Mucosa of descending colon (tissue), 3 donors: Measurements from ENCODE around the gene TOR4A. TPM values are rescaled to one million over a fixed set of nuclear protein-coding genes. Genes with fewer than 3 reads are reported as not detected.

Experiments
- ATAC-seq: fragments of 200-7000 bp; cut with Tn5 transposase; one replicate; pipeline ENCODE4 v1.9.1; 2020; ENCODE audit warnings: mild to moderate bottlenecking, moderate library complexity
- DNase-seq, 3 donors: peaks; one replicate each; pipeline ENCODE4 v3.0.0-alpha.2; 2020
- H3K36me3 ChIP-seq: fragments of 200-600 bp; one replicate; pipeline ENCODE4 v1.8.0; 2021; ENCODE audit warnings: low read depth, mild to moderate bottlenecking
- H3K4me1 ChIP-seq: fragments of 200-600 bp; one replicate; pipeline ENCODE4 v1.8.0; 2021; ENCODE audit warnings: low read depth, mild to moderate bottlenecking
- H3K4me3 ChIP-seq: fragments of 200-600 bp; one replicate; pipeline ENCODE4 v1.8.0; 2021; ENCODE audit warnings: mild to moderate bottlenecking
- H3K9me3 ChIP-seq: fragments of 200-600 bp; one replicate; pipeline ENCODE4 v1.8.0; 2021; ENCODE audit warnings: mild to moderate bottlenecking
- intact Hi-C, 2 donors: fragments of 100-400 bp; cut with DNase I in 1 of 2; cut with micrococcal nuclease in 1 of 2; formaldehyde crosslinking; loops; one replicate each; pipeline versions ENCODE4 v1.11.0 to v1.11.1; 2022; cut with DNase I, micrococcal nuclease
- total RNA-seq, 3 donors: library from RNA; stranded (reverse); fragmentation: NEBNext Ultra II Directional in 2 of 3; extraction: Animal tissue kit (Norgen Biotek cat#: 25700) in 2 of 3; gene quantifications; one replicate each; pipeline versions ENCODE4 v1.2.1 to v1.2.4, GENCODE V29; 2021 to 2023
- TF ChIP-seq, protein P1 (sequence below): fragments of 200-600 bp; IDR thresholded peaks from one replicate; pipeline ENCODE4 v1.8.0; 2022; ENCODE audit warnings: antibody characterized with exemption, mild to moderate bottlenecking
- donor health status: DM: no; HTN: no; CAD: no; lungs with moderate emphysema.
- donor health status: DM: no; HTN: no; CAD: no.
- donor health status: DM: no; HTN: yes; CAD: no.

The TOR4A gene
- total RNA-seq, 3 donors from 2014 or later = 23.3 to 48.6 (median 45.3) TPM

DNA sequence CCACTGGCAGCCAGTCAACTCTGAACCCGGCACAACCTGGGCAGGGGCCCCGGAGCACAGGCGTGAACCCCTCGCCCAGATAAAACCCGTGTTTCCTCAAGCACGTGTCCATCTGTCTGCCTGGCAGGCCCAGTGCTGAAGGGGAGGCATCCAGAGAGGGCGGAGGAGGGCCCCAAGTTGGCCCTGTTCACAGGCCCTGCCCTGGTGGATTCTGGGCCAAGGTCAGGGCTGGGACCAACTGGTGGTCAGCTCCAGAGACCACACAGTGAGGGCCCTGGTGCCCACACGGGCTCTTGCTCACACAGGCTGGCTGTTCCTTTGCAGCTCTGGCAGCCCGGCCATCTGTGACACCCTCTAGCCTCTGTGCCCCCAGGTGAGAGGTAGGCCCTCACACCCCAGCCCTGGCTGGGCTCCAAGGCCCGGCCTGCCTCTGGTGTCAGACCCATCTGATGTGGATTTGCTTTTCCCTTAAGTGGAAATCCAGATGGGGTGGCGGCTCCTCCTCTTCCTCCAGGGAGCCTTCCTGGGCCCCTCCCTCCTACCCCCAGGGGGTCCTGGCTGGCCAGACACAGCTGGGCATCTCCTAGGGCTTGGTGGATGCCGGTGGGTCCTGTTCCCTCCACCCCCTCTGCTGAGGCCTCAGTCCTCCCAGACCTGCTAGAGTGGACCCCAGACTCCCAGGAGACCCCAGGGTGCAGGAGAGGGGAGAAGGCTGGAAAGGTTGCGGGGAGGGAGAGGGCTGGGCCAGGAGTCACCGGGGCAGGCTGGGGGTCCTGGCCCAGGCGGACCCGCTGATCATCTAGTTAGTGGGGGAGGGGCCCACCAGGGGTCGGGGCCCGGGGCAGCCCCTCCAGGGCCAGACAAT is 27.0 kb upstream of the TOR4A start:
- DNase-seq = no peak
- TF ChIP-seq, protein P1, sequence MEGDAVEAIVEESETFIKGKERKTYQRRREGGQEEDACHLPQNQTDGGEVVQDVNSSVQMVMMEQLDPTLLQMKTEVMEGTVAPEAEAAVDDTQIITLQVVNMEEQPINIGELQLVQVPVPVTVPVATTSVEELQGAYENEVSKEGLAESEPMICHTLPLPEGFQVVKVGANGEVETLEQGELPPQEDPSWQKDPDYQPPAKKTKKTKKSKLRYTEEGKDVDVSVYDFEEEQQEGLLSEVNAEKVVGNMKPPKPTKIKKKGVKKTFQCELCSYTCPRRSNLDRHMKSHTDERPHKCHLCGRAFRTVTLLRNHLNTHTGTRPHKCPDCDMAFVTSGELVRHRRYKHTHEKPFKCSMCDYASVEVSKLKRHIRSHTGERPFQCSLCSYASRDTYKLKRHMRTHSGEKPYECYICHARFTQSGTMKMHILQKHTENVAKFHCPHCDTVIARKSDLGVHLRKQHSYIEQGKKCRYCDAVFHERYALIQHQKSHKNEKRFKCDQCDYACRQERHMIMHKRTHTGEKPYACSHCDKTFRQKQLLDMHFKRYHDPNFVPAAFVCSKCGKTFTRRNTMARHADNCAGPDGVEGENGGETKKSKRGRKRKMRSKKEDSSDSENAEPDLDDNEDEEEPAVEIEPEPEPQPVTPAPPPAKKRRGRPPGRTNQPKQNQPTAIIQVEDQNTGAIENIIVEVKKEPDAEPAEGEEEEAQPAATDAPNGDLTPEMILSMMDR = no peak
- Histone ChIP-seq H3K36me3 (no peaks in the 10 kb centered on the region), H3K4me1 (peaks cover 11% of the 10 kb centered on the region), H3K9me3 (no peaks in the 10 kb centered on the region), H3K4me3 (no peak overlapping the region)
- no peak for ATAC-seq
- intact Hi-C loops = no loop called here

DNA sequence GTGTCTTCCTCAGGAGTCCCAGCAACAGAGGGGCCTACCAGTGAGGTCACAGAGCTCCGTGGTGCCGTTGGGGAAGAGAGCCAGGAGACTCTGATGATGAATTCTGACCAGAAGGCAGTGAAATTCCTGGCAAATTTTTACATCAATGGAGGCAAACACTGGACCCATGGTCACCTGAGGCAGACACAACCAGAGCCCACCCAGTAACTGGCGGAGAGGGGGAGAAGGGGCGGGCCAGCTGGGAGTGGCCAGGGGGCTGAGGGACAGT is 26.4 kb upstream of the TOR4A start, which contains the start of gene STPG3:
Gene STPG3 (plus strand): TSS at position 93 of the 268 bp plus-strand sequence. CDS start 1 bp downstream, at position 94.
- DNase-seq (no peak), ATAC-seq (no peak)
- Histone ChIP-seq H3K4me1 (peaks cover 14% of the 10 kb centered on the region), H3K9me3 (no peaks in the 10 kb centered on the region), H3K36me3 (no peaks in the 10 kb centered on the region), H3K4me3 (no peak within 1 kb of the TSS)
- TF ChIP-seq, protein P1 = no peak
- intact Hi-C loops = no loop called here

DNA sequence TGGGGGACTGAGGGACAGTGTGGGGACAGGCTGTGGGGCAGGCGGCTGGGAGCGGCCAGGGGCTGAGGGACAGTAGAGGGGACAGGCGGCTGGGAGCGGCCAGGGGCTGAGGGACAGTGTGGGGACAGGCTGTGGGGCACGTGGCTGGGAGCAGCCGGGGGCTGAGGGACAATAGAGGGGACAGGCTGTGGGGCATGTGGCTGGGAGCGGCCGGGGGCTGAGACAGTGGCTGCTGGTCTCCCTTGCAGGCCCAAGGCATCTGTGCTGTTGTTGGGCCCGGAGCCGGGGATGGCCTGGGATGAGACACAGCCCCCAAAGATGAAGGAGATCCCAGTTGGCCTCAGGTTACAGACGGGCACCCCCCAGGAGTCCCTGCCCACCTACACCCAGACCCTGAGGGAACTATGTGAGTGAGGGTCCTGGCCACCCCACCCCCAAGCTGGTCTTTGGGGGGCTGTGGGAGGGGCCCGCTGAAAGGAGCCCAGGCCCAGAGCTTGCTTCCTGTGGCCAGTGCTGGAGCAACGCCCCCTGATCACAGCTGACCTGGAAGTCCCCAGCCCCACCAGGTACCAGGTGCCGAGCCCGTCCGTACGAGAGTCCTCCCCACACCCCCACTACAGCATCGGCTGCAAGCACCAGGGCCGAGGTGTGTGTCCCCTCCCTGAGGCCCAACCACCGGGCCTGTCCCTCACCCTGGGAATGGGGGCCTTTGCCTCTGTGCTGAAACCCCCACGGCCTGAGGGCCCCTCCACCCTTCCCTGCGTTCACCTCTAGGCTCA is 25.8 kb upstream of the TOR4A start:
- no peaks in the 10 kb centered on the region for H3K9me3 ChIP-seq
- H3K36me3 ChIP-seq = no peaks in the 10 kb centered on the region
- ATAC-seq = no peak
- TF ChIP-seq, protein P1 = no peak
- peaks cover 19% of the 10 kb centered on the region for H3K4me1 ChIP-seq
- intact Hi-C loops = no loop called here
- no peak for DNase-seq
- H3K4me3 ChIP-seq = no peak overlapping the region

DNA sequence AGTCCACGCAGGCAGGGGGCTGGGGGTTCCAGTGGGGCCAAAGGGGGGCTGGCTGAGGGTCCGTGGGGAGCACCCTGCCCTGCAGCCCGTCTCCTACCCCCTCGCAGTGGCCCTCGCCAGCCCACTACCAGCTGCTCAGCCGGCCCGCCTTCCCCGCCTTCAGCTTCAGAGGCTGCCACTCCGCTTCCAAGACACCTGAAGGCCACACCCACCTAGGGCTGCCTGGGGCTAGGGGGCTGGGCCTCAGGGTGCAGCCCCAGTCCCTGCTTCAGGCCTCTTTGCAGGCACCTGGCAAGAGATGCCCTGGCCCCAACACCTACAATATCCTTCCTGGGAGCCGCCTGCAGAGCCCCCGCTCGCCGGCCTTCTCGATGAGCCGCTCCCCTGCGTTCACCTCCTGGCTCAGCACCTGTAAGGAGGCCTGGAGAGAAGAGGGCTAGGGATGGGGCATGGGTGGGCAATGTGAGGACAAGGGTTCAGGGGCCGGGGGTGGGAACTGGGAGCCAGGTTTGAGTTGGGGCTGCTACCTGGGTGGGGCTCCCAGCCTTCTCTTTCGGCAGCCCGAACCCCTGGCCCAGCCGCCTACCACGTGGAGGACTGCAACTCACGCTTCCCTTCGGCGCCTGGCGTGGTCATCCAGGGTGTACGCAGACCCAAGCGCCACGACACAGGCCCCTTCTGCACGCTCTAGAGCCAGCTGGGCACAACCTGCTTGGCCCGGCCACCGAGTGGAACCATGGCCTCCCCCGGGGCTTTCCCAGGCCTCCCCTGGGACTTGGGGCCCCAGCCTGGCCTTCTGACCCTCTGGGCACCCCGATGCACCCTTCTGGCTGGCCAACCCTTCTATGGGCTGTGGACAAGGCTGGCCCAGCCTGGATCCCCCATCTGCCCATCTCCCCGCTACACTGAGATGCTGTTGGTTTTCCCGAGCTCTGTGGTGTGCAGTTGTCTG is 24.7 kb upstream of the TOR4A start:
- DNase-seq = peak in 1 of 3 donors; percentile 49
- no peaks in the 10 kb centered on the region for H3K36me3 ChIP-seq
- peak; percentile 34 for ATAC-seq
- peaks cover 21% of the 10 kb centered on the region for H3K4me1 ChIP-seq
- intact Hi-C loops = no loop called here
- H3K4me3 ChIP-seq = no peak overlapping the region
- H3K9me3 ChIP-seq = no peaks in the 10 kb centered on the region
- TF ChIP-seq, protein P1 = no peak
